WTC11 (cell line): Measurements from ENCODE around the gene SLC7A6OS. TPM values are rescaled to one million over a fixed set of nuclear protein-coding genes. Genes with fewer than 3 reads are reported as not detected.

Experiments used
- ATAC-seq: fragments of 200-7000 bp; cut with Tn5 transposase; 2 replicates; pipeline ENCODE4 v1.10.0; 2021; ENCODE audit warnings: mild to moderate bottlenecking, moderate library complexity
- CTCF ChIA-PET: fragments of 300-600 bp; sonication (Branson Sonifier 250); formaldehyde crosslinking; loops from one replicate; lab custom pipeline; 2021; ENCODE audit warnings: antibody characterized with exemption; lab: Charles Lee
- POLR2A ChIA-PET: fragments of 350-600 bp; sonication (Branson Sonifier 250); formaldehyde crosslinking; loops from one replicate; lab custom pipeline; 2021; ENCODE audit warnings: antibody characterized with exemption; lab: Charles Lee
- DNase-seq: peaks from one replicate; pipeline ENCODE4 v3.0.0; 2021; ENCODE audit warnings: low spot score
- H3K27ac Mint-ChIP-seq: 2 replicates; pipeline ENCODE4 v1.8.0; 2021; ENCODE audit warnings: mixed read lengths
- H3K27me3 Mint-ChIP-seq: 2 replicates; pipeline ENCODE4 v1.8.0; 2021; ENCODE audit warnings: low read depth, mild to moderate bottlenecking, moderate library complexity, mixed read lengths
- H3K36me3 Mint-ChIP-seq: 2 replicates; pipeline ENCODE4 v1.8.0; 2021; ENCODE audit warnings: mixed read lengths
- H3K4me1 Mint-ChIP-seq: 2 replicates; pipeline ENCODE4 v1.8.0; 2022; ENCODE audit warnings: mixed read lengths
- H3K4me3 Mint-ChIP-seq: 2 replicates; pipeline ENCODE4 v1.8.0; 2021; ENCODE audit warnings: mild to moderate bottlenecking, moderate library complexity, mixed read lengths
- H3K9me3 Mint-ChIP-seq: 2 replicates; pipeline ENCODE4 v1.8.0; 2021; ENCODE audit warnings: mixed read lengths
- CREM ChIP-seq: sonication (generic); formaldehyde crosslinking; IDR thresholded peaks from 2 replicates; pipeline ENCODE4 v1.8.1; 2022; ENCODE audit warnings: mild to moderate bottlenecking, missing genetic modification reagents, moderate library complexity
- E2F5 ChIP-seq: sonication (generic); formaldehyde crosslinking; IDR thresholded peaks from 2 replicates; pipeline ENCODE4 v1.8.1; 2022; ENCODE audit warnings: mild to moderate bottlenecking, moderate library complexity, missing genetic modification reagents
- EMX1 ChIP-seq: fragments of 250-450 bp; sonication (Bioruptor Pico); IDR thresholded peaks from 2 replicates; pipeline ENCODE4 v1.8.0; 2021; ENCODE audit warnings: mild to moderate bottlenecking
- GRHL2 ChIP-seq: fragments of 250-450 bp; sonication (Bioruptor Pico); IDR thresholded peaks from 2 replicates; pipeline ENCODE4 v1.8.0; 2022; ENCODE audit warnings: mild to moderate bottlenecking, moderate library complexity; ENCODE audit not compliant: insufficient replicate concordance, severe bottlenecking
- HMGA2 ChIP-seq: fragments of 250-450 bp; sonication (Bioruptor Pico); IDR thresholded peaks from 2 replicates; pipeline ENCODE4 v1.4.0; 2021; ENCODE audit warnings: mild to moderate bottlenecking, moderate library complexity
- JAZF1 ChIP-seq: fragments of 250-450 bp; sonication (Bioruptor Pico); IDR thresholded peaks from 2 replicates; pipeline ENCODE4 v1.9.0; 2021; ENCODE audit warnings: moderate library complexity, mild to moderate bottlenecking, inconsistent platforms
- NFATC4 ChIP-seq: fragments of 250-450 bp; sonication (Bioruptor Pico); IDR thresholded peaks from 2 replicates; pipeline ENCODE4 v1.9.0; 2021; ENCODE audit warnings: mild to moderate bottlenecking
- NFYB ChIP-seq: sonication (generic); formaldehyde crosslinking; conservative IDR thresholded peaks from 2 replicates; pipeline ENCODE4 v1.8.0; 2022; ENCODE audit warnings: low read depth, missing genetic modification reagents
- NR1H2 ChIP-seq: sonication (generic); formaldehyde crosslinking; IDR thresholded peaks from 2 replicates; pipeline ENCODE4 v1.9.0; 2021; ENCODE audit warnings: mild to moderate bottlenecking, moderate library complexity, missing genetic modification reagents
- NR3C1 ChIP-seq: sonication (generic); formaldehyde crosslinking; conservative IDR thresholded peaks from 2 replicates; pipeline ENCODE4 v1.8.1; 2023; ENCODE audit warnings: low read depth, mild to moderate bottlenecking, missing genetic modification reagents
- OVOL2 ChIP-seq: fragments of 250-450 bp; sonication (Bioruptor Pico); IDR thresholded peaks from 2 replicates; pipeline ENCODE4 v1.9.0; 2021; ENCODE audit warnings: mild to moderate bottlenecking, borderline replicate concordance
- TEAD1 ChIP-seq: sonication (generic); formaldehyde crosslinking; IDR thresholded peaks from 2 replicates; pipeline ENCODE4 v1.8.0; 2022; ENCODE audit warnings: mild to moderate bottlenecking, missing genetic modification reagents
- ZMAT4 ChIP-seq: fragments of 250-450 bp; sonication (Bioruptor Pico); IDR thresholded peaks from 2 replicates; pipeline ENCODE4 v1.9.0; 2021; ENCODE audit warnings: mild to moderate bottlenecking
- ZNF121 ChIP-seq: sonication (generic); formaldehyde crosslinking; IDR thresholded peaks from 2 replicates; pipeline ENCODE4 v1.8.0; 2023; ENCODE audit warnings: missing genetic modification reagents
- ZNF317 ChIP-seq: sonication (generic); formaldehyde crosslinking; IDR thresholded peaks from 2 replicates; pipeline ENCODE4 v1.8.1; 2023; ENCODE audit warnings: low read depth, mild to moderate bottlenecking, moderate library complexity, missing genetic modification reagents, borderline replicate concordance
- ZSCAN18 ChIP-seq: fragments of 250-450 bp; sonication (Bioruptor Pico); IDR thresholded peaks from 2 replicates; pipeline ENCODE4 v2.1.2; 2022; ENCODE audit warnings: mild to moderate bottlenecking, moderate library complexity
- total RNA-seq: library from RNA; stranded (reverse); gene quantifications from 3 replicates; pipeline ENCODE4 v1.2.3, GENCODE V29; 2021
- TF ChIP-seq, protein P1 (sequence below): fragments of 250-450 bp; sonication (Bioruptor Pico); IDR thresholded peaks from 2 replicates; pipeline ENCODE4 v1.9.0; 2021; ENCODE audit warnings: mild to moderate bottlenecking, borderline replicate concordance
- TF ChIP-seq, protein P2 (sequence below): sonication (generic); formaldehyde crosslinking; IDR thresholded peaks from 2 replicates; pipeline ENCODE4 v1.8.1; 2022; ENCODE audit warnings: low read depth, mild to moderate bottlenecking, moderate library complexity, missing genetic modification reagents, borderline replicate concordance

SLC7A6OS gene
- total RNA-seq, 1 experiment from 2014 or later: 22.6 TPM

DNA sequence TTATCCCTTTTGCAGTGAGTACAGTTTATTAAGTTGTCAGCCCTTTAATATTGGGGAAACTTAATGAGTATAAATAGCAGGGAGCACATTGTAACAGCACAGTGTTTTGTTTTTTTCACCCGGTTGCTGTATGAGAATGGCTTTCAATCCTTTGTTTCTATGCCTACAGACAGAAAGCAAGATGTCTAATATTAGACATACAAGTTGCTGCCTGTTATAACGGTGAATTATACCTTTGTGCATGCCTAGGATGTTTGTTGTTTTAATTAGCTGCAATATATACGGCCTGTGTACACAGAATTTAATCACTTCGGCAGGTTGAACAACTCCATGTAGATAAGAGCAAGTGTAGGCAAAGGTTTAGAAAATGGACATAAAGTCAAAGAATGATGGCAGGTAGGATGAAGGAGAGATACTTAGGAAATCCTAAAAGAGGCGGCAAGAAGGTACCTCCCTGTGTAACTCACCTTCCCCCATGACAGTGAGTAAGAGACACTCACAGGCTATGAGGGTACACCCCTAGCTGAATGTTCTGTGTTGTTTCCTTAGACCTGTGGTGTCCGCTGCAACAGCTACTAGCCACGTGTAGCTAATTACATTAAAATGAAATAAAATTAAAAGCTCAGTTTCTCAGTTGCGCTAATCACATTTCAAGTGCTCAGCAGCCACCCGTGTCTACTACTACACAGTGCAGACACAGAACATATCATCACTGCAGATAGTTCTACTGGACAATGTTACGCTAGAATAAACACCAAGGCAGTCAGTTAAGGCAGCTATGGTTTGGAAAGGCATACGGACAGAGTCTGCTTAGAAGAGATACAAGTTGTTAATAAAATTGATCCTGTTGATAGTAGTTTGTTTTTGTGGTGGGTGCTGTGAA, 10.9 kb downstream of the SLC7A6OS start (continued):
- TF ChIP-seq, protein P1, sequence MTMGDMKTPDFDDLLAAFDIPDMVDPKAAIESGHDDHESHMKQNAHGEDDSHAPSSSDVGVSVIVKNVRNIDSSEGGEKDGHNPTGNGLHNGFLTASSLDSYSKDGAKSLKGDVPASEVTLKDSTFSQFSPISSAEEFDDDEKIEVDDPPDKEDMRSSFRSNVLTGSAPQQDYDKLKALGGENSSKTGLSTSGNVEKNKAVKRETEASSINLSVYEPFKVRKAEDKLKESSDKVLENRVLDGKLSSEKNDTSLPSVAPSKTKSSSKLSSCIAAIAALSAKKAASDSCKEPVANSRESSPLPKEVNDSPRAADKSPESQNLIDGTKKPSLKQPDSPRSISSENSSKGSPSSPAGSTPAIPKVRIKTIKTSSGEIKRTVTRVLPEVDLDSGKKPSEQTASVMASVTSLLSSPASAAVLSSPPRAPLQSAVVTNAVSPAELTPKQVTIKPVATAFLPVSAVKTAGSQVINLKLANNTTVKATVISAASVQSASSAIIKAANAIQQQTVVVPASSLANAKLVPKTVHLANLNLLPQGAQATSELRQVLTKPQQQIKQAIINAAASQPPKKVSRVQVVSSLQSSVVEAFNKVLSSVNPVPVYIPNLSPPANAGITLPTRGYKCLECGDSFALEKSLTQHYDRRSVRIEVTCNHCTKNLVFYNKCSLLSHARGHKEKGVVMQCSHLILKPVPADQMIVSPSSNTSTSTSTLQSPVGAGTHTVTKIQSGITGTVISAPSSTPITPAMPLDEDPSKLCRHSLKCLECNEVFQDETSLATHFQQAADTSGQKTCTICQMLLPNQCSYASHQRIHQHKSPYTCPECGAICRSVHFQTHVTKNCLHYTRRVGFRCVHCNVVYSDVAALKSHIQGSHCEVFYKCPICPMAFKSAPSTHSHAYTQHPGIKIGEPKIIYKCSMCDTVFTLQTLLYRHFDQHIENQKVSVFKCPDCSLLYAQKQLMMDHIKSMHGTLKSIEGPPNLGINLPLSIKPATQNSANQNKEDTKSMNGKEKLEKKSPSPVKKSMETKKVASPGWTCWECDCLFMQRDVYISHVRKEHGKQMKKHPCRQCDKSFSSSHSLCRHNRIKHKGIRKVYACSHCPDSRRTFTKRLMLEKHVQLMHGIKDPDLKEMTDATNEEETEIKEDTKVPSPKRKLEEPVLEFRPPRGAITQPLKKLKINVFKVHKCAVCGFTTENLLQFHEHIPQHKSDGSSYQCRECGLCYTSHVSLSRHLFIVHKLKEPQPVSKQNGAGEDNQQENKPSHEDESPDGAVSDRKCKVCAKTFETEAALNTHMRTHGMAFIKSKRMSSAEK (CRISPR knock-in tag): no peak
- TF ChIP-seq ZNF121 (CRISPR knock-in tag) (no peak), E2F5 (no peak), OVOL2 (CRISPR knock-in tag) (no peak)

- H3K9me3 Mint-ChIP-seq: no peaks in the 10 kb centered on the region
- POLR2A ChIA-PET: no interaction called here
- DNase-seq (no peak), ATAC-seq (no peak)
- H3K36me3 Mint-ChIP-seq: peaks cover 55% of the 10 kb centered on the region
- TF ChIP-seq GRHL2 (CRISPR knock-in tag) (no peak), ZMAT4 (CRISPR knock-in tag) (no peak), ZNF317 (CRISPR knock-in tag) (no peak), NR3C1 (CRISPR knock-in tag) (no peak), NFATC4 (CRISPR knock-in tag) (no peak), NR1H2 (CRISPR knock-in tag) (no peak), HMGA2 (CRISPR knock-in tag) (no peak), EMX1 (CRISPR knock-in tag) (no peak), NFYB (CRISPR knock-in tag) (no peak), TEAD1 (no peak), ZSCAN18 (CRISPR knock-in tag) (no peak), JAZF1 (CRISPR knock-in tag) (no peak), CREM (CRISPR knock-in tag) (no peak)
- TF ChIP-seq, protein P1 (CRISPR knock-in tag): no peak
- TF ChIP-seq, protein P2, sequence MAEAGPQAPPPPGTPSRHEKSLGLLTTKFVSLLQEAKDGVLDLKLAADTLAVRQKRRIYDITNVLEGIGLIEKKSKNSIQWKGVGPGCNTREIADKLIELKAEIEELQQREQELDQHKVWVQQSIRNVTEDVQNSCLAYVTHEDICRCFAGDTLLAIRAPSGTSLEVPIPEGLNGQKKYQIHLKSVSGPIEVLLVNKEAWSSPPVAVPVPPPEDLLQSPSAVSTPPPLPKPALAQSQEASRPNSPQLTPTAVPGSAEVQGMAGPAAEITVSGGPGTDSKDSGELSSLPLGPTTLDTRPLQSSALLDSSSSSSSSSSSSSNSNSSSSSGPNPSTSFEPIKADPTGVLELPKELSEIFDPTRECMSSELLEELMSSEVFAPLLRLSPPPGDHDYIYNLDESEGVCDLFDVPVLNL (CRISPR knock-in tag): no peak
- H3K27ac Mint-ChIP-seq: no peak overlapping the region
- CTCF ChIA-PET: interaction anchor here (1.0 kb wide), 1 partner anchor 37 kb away, joined by 3 read pairs; no protein-coding TSS in a partner anchor
- H3K4me3 Mint-ChIP-seq: no peak overlapping the region
- no peaks in the 10 kb centered on the region for H3K27me3 Mint-ChIP-seq
- H3K4me1 Mint-ChIP-seq: no peaks in the 10 kb centered on the region; the same call in 1 of the 2 replicates
Observed at GRCh38 chr16:68298907-68299561, 11.7 kb downstream of the SLC7A6OS start.
